ENCODE measurements around the gene DOK3. TPM values are rescaled to one million over a fixed set of nuclear protein-coding genes. Genes with fewer than 3 reads are reported as not detected.

DOK3 gene
- total and polyA plus RNA-seq, 2 experiments from 2014 or later: 2.2 to 11.1 TPM

GRCh38 chr5:177555665-177556064 lies 46.0 kb upstream of the DOK3 start:
- no peak for ATAC-seq
- Histone ChIP-seq H2AFZ (no peak overlapping the region), H3K27me3 (ENCODE audit: insufficient read depth) (no peaks in the 10 kb centered on the region), H3K79me2 (replicated peaks; ENCODE audit: insufficient read depth) (peaks cover 32% of the 10 kb centered on the region), H3F3A (replicated peaks; ENCODE audit: low read depth) (peaks cover 15% of the 10 kb centered on the region), H3K4me1 (ENCODE audit: insufficient read depth) (peaks cover 10% of the 10 kb centered on the region; the same call in 1 of the 2 replicates), H3K4me3 (no peak overlapping the region), H3K27ac (ENCODE audit: low read depth) (no peak overlapping the region), H4K20me1 (replicated peaks; ENCODE audit: insufficient read depth) (peaks cover 26% of the 10 kb centered on the region), H3K36me3 (ENCODE audit: insufficient read depth) (peaks cover 11% of the 10 kb centered on the region; the same call in 1 of the 2 replicates), H3K4me2 (no peak overlapping the region), H3K9me2 (ENCODE audit: insufficient read depth) (no peaks in the 10 kb centered on the region)
- H3K27ac Mint-ChIP-seq: no peak overlapping the region
- peaks cover 7% of the 10 kb centered on the region for H3K9me3 Mint-ChIP-seq
- TF ChIP-seq, protein P1, sequence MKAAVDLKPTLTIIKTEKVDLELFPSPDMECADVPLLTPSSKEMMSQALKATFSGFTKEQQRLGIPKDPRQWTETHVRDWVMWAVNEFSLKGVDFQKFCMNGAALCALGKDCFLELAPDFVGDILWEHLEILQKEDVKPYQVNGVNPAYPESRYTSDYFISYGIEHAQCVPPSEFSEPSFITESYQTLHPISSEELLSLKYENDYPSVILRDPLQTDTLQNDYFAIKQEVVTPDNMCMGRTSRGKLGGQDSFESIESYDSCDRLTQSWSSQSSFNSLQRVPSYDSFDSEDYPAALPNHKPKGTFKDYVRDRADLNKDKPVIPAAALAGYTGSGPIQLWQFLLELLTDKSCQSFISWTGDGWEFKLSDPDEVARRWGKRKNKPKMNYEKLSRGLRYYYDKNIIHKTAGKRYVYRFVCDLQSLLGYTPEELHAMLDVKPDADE (IDR thresholded peaks at IDR 0.05): no peak
- TF ChIP-seq EZH2 (IDR thresholded peaks at IDR 0.05; ENCODE audit: low read depth, unreplicated experiment): no peak
- TF ChIP-seq JUNB (IDR thresholded peaks at IDR 0.05; ENCODE audit: unreplicated experiment): no peak
- TF ChIP-seq NANOG (IDR thresholded peaks at IDR 0.05; ENCODE audit: borderline replicate concordance): no peak
- TF ChIP-seq STAT1 (IDR thresholded peaks at IDR 0.05; ENCODE audit: unreplicated experiment): no peak
- TF ChIP-seq, protein P2, sequence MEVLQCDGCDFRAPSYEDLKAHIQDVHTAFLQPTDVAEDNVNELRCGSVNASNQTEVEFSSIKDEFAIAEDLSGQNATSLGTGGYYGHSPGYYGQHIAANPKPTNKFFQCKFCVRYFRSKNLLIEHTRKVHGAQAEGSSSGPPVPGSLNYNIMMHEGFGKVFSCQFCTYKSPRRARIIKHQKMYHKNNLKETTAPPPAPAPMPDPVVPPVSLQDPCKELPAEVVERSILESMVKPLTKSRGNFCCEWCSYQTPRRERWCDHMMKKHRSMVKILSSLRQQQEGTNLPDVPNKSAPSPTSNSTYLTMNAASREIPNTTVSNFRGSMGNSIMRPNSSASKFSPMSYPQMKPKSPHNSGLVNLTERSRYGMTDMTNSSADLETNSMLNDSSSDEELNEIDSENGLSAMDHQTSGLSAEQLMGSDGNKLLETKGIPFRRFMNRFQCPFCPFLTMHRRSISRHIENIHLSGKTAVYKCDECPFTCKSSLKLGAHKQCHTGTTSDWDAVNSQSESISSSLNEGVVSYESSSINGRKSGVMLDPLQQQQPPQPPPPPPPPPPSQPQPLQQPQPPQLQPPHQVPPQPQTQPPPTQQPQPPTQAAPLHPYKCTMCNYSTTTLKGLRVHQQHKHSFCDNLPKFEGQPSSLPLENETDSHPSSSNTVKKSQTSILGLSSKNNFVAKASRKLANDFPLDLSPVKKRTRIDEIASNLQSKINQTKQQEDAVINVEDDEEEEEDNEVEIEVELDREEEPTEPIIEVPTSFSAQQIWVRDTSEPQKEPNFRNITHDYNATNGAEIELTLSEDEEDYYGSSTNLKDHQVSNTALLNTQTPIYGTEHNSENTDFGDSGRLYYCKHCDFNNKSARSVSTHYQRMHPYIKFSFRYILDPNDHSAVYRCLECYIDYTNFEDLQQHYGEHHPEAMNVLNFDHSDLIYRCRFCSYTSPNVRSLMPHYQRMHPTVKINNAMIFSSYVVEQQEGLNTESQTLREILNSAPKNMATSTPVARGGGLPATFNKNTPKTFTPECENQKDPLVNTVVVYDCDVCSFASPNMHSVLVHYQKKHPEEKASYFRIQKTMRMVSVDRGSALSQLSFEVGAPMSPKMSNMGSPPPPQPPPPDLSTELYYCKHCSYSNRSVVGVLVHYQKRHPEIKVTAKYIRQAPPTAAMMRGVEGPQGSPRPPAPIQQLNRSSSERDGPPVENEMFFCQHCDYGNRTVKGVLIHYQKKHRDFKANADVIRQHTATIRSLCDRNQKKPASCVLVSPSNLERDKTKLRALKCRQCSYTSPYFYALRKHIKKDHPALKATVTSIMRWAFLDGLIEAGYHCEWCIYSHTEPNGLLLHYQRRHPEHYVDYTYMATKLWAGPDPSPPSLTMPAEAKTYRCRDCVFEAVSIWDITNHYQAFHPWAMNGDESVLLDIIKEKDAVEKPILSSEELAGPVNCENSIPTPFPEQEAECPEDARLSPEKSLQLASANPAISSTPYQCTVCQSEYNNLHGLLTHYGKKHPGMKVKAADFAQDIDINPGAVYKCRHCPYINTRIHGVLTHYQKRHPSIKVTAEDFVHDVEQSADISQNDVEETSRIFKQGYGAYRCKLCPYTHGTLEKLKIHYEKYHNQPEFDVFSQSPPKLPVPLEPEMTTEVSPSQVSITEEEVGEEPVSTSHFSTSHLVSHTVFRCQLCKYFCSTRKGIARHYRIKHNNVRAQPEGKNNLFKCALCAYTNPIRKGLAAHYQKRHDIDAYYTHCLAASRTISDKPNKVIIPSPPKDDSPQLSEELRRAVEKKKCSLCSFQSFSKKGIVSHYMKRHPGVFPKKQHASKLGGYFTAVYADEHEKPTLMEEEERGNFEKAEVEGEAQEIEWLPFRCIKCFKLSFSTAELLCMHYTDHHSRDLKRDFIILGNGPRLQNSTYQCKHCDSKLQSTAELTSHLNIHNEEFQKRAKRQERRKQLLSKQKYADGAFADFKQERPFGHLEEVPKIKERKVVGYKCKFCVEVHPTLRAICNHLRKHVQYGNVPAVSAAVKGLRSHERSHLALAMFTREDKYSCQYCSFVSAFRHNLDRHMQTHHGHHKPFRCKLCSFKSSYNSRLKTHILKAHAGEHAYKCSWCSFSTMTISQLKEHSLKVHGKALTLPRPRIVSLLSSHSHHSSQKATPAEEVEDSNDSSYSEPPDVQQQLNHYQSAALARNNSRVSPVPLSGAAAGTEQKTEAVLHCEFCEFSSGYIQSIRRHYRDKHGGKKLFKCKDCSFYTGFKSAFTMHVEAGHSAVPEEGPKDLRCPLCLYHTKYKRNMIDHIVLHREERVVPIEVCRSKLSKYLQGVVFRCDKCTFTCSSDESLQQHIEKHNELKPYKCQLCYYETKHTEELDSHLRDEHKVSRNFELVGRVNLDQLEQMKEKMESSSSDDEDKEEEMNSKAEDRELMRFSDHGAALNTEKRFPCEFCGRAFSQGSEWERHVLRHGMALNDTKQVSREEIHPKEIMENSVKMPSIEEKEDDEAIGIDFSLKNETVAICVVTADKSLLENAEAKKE (CRISPR knock-in tag; IDR thresholded peaks at IDR 0.05): no peak
- TF ChIP-seq, protein P3, sequence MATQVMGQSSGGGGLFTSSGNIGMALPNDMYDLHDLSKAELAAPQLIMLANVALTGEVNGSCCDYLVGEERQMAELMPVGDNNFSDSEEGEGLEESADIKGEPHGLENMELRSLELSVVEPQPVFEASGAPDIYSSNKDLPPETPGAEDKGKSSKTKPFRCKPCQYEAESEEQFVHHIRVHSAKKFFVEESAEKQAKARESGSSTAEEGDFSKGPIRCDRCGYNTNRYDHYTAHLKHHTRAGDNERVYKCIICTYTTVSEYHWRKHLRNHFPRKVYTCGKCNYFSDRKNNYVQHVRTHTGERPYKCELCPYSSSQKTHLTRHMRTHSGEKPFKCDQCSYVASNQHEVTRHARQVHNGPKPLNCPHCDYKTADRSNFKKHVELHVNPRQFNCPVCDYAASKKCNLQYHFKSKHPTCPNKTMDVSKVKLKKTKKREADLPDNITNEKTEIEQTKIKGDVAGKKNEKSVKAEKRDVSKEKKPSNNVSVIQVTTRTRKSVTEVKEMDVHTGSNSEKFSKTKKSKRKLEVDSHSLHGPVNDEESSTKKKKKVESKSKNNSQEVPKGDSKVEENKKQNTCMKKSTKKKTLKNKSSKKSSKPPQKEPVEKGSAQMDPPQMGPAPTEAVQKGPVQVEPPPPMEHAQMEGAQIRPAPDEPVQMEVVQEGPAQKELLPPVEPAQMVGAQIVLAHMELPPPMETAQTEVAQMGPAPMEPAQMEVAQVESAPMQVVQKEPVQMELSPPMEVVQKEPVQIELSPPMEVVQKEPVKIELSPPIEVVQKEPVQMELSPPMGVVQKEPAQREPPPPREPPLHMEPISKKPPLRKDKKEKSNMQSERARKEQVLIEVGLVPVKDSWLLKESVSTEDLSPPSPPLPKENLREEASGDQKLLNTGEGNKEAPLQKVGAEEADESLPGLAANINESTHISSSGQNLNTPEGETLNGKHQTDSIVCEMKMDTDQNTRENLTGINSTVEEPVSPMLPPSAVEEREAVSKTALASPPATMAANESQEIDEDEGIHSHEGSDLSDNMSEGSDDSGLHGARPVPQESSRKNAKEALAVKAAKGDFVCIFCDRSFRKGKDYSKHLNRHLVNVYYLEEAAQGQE (IDR thresholded peaks at IDR 0.05; ENCODE audit: unreplicated experiment): no peak
- no peak for TF ChIP-seq CREB1 (CRISPR knock-in tag; IDR thresholded peaks at IDR 0.05; ENCODE audit: low read depth)
- TF ChIP-seq EZH2phosphoT487 (IDR thresholded peaks at IDR 0.05; ENCODE audit: unreplicated experiment): no peak
- no peak for TF ChIP-seq POLR2AphosphoS5 (IDR thresholded peaks at IDR 0.05; ENCODE audit: low read depth)
- no peak overlapping the region for H3K4me3 Mint-ChIP-seq
- peaks cover 12% of the 10 kb centered on the region for H3K27me3 Mint-ChIP-seq (ENCODE audit: insufficient read depth, low read depth, poor library complexity)
- peaks cover 29% of the 10 kb centered on the region for H3K4me1 Mint-ChIP-seq
- DNase-seq (ENCODE audit: low spot score): no peak
- H3K36me3 Mint-ChIP-seq (ENCODE audit: low read depth): peaks cover 17% of the 10 kb centered on the region
